Measurements from ENCODE around the gene SH3PXD2A.
"Not testable (repeated sequence)": the region's sequence is repeated elsewhere in the genome, so short reads cannot be mapped to it uniquely, and the experiment has no call there.

Gene SH3PXD2A

GRCh38 chr10:103677486-103678177 lies 177.7 kb downstream of the SH3PXD2A start:
- no peak for DNase-seq

- DNase-seq: no peak
These were observed 178.4 kb downstream of the SH3PXD2A start for GRCh38 chr10:103676851-103677417.

DNA sequence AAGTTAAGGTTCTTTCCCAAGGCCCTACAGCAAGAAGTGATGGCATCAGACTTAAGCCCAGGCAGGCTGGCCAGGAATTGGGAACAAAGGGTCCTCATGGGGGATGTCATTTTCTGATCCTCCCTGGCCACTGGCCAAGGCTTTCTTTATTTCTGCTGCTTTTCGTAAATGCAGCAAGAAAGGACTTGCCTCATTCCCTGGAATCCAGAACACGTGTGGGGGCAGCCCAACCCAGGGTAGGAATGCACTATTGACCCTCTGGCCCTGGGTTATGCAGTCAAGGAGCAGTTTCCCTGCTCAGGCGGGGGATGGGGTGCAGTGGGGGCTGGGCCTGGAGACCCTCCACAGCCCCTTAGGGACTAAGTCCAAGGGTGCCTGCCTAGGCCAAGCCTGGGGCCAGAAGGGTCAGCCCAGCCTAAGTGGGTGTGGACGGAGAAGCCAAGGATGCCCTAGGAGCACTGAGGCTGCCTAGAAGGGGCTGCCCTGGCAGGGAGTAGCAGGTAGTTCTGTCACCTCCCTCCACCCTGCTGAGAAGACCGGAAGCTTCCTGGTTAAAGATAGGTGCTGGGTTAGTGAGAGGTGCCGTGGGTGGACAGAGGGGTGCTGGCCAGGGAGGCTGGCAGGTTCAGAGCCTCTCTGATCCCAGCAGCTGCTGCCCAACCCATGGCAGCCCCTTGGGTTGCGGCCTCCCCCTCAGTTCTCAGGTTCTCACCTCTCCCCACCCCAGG lies 179.2 kb downstream of the SH3PXD2A start:
- no peak for DNase-seq

DNA sequence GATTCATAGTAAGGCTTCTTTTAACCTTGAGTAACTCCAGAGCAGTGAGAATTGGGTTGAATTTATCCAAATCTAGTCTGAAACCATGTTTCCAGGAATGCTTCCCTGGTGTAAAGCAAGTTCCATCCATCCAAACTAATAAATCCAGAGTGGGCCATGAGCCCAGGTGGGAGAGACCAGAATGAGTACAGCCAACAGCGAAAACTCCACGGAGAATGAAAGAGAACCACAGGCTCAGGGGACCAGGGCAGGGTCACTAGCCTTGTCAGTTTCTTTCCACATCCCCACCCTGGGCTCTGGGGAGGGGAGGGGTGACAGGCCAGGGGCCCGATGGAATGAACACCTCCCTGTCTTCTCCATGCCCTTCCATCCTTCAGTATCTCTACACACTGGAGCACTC lies 181.8 kb downstream of the SH3PXD2A start:
- no peak for DNase-seq

GRCh38 chr10:103672345-103672744 lies 183.0 kb downstream of the SH3PXD2A start:
- no peak for DNase-seq

DNA sequence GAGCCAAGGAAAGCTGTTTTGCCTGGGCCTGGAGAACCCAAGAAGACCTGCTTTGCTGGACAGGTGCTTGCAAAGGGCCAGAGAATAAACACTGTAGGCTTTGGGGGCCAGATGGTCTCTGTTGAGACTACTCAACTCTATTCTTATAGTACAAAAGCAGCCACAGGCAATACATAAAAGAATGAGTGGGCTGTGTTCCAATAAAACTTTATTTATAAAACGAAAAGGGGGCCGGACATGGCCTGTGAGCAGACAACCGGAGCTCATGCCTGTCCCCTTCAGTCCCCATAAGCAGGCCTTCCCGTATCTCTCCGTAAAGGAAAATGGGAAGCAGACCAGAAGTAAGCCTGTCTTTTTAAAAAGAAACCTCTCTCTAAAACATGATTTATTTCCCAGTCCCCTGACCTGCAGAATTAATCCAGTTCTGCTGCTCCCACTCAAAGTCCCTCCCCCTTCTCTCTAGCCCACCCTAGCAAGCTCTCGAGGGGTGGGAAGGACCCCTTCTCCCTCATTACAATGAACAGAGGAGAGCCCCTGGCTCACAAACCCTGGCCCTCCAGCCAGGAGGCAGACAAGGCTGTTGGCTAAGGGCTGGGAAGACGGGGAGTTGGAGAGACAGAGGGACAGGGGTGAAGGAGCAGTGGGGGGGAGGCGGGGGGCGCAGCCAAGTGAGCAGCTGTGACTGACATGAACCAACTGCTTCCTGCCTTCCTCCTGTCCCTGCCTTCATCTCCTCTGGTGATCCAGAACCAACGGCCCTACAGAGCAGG lies 184.1 kb downstream of the SH3PXD2A start:
- no peak for DNase-seq

DNA sequence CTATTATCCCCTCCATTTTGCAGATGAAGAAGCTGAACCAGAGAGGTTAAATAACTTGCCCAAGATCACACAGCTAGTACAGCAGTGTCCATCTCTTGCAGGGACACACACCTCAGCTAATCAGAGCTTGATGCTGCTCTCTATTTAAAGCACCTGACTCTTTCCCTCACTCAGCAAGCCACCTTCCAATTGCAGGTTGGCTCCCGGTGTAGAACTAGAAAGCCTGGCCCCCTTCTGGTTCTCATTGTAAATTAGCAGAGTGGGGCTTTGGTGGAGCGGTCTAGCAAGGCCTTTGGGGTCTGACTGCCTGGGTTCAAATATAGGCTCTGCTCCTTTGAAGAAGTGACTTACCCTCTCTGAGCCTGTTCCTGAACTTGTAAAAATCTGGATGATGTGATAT lies 185.4 kb downstream of the SH3PXD2A start:
- no peak for DNase-seq

DNA sequence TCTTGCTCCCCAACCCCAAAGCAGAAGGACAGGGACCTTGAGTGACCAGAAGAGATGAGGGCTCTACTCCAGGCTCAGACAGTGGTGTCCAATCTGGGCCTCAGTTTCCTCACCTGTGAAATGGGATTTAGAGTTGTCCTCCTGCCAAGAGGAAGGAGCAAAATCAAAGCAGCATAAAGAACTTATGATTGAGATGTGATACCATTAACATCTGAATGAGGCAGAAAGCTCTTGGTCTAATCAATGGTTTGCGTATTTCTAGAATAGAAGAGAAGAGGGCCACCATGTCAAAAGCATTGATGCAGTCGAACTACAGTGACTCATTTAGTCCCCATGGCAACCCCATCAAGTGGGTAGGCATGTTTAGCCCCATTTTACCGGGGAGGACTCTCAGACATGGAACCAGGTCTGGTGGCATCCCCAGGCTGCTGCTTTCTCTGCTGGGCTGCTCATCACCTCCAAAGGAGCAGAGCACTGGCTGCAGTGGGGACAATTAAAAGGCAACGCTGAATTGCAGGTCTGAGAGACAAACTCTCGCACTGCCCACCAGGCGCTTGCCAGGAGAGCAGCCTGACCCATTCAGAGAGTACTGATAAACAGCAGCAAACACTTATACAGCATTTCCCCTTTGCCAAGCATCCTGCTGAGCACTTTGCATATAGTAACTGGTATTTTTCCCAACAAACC lies 186.0 kb downstream of the SH3PXD2A start:
- DNase-seq: no peak

GRCh38 chr10:103668351-103669242 lies 186.8 kb downstream of the SH3PXD2A start:
- DNase-seq: no peak

DNA sequence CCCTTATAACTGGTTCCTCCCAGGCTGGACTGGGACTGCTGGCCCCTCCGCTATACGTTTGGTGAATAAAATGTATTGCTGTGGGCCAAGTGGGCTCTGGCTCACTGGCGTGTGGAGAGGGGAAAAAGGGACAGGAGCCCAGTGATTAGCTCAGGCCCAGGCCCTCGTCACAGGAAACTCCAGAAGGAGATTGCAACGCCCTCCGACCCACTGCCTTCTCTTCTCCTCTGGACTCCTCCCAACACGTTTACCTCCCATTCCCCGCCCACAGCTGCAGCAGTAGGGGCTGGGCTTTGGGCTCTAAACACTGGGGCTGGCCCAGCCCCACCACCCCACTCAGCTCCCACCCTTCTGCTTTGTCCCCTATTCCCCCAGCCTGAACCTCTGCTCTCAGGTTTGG lies 188.0 kb downstream of the SH3PXD2A start:
- DNase-seq: no peak

GRCh38 chr10:103666762-103667150 lies 188.6 kb downstream of the SH3PXD2A start:
- DNase-seq: no peak

DNA sequence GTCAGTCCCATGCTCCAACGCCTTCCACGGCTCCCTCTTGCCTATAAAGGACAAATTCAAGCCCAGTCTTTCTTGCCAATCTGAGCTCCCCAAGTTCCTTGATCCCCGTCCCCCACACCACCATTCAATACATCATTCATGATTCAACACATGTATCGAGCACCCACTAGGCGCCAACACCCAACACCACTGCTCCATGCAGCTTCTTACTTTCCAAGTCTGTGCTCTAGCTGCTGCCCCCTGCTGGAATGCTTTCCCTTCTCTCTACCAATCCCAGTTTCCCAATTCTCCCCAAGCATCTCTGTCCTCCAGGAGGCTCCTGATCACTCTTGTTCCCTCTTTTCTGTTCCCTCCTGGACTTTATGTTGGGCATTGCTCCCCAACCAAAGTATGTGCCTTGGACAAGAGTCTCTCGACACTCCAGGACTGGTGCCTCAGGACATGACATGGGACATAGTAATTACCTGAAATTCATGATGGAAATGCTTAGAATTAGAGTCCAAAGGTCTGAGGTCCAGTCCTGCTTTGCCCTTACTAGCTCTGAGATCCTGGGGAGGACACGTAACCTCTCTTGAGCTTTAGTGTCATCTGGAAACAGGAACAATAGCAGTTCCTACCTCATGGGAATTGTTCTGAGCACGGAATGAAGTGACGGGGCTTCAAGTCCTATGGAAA lies 189.2 kb downstream of the SH3PXD2A start:
- peak in 1 of 2 experiments; percentile 6 for DNase-seq

DNA sequence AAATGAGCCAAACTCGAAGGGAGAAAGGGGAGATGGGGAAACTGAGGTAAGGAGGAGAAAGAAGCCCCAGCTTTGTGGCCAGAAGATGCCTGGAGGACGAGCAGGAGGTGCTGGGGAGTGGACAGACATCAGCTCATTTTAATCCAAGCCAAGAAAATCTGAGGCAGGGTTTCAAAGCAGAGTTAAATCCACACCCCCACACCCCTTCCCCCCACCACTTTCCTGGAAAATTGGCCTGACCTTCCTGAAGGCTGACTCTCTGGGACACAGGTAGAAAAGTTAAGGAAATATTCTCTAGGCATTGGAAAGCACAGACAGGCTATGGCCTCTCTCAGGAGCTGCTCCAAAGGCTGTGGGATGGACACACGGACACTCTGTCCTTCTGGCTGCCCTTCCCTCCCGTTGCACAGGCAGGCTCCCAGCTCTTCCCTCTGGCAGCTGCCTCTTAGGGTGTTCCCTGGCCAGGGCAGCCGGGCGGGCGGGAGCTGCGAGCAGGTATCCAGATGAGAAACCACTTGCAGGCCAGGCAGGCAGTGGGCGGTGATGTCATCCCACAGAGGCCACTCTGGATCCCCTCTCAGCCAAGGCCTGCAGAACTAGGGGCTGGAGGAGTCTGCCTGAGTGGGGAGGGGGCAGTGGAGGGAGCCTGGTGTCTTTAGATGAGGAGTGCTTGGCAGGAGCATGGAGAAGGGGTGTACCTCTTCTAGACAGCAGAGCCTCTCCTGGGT lies 190.1 kb downstream of the SH3PXD2A start:
- DNase-seq: no peak

GRCh38 chr10:103663802-103664201 lies 191.6 kb downstream of the SH3PXD2A start:
- no peak for DNase-seq

GRCh38 chr10:103663236-103663635 lies 192.1 kb downstream of the SH3PXD2A start:
- DNase-seq: no peak

DNA sequence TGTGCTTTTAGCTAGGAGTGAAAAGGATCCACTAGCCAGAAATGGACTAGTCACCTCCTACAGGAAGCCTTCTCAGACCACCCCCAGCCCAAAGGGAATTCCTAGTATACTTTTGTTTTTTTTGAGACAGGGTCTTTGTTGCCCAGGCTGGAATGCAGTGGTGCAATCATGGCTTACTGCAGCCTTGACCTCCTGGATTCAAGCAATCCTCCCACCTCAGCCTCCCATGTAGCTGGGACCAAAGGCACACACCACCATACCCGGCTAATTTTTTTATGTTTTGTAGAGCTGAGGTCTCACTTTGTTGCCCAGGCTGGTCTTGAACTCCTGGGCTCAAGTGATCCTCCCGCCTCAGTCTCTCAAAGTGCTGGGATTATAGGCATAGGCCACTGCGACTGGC lies 192.7 kb downstream of the SH3PXD2A start:
- DNase-seq: not testable (repeated sequence)

GRCh38 chr10:103661198-103661950 lies 194.0 kb downstream of the SH3PXD2A start:
- no peak for DNase-seq

GRCh38 chr10:103660364-103661197 lies 194.8 kb downstream of the SH3PXD2A start:
- DNase-seq: no peak

Measured in NCI-H1930 (cell line).